CD4-positive, alpha-beta T cell (primary cell): ENCODE data around the gene CAMKK2. TPM values are rescaled to one million over a fixed set of nuclear protein-coding genes. Genes with fewer than 3 reads are reported as not detected.
A peak's percentile ranks its signal among the peaks of the same experiment; 100 is the strongest.

Experiments
- ATAC-seq: fragments of 200-7000 bp; cut with Tn5 transposase; one replicate; pipeline ENCODE4 v1.10.0; 2022; ENCODE audit warnings: mild to moderate bottlenecking; ENCODE audit not compliant: poor library complexity
- CTCF ChIA-PET: fragments of 350-600 bp; sonication (Branson Sonifier 250); formaldehyde crosslinking; loops from one replicate; lab custom pipeline; 2021; ENCODE audit warnings: antibody characterized with exemption, inconsistent platforms; lab: Charles Lee
- POLR2A ChIA-PET: fragments of 350-600 bp; sonication (Branson Sonifier 250); formaldehyde crosslinking; loops from one replicate; lab custom pipeline; 2021; ENCODE audit warnings: antibody characterized with exemption, inconsistent platforms; lab: Charles Lee
- DNase-seq, 14 experiments: peaks; one replicate each; pipeline ENCODE4 v3.0.0-alpha.2; 2013 to 2020; ENCODE audit warnings: mixed read lengths in 2 of 14
- H3K27ac ChIP-seq, 2 donors: one replicate each; pipeline versions ENCODE4 v1.5.1 to v1.7.0; 2013; ENCODE audit warnings: low read length in 2 of 2, low read depth in 1 of 2, mild to moderate bottlenecking in 1 of 2
- H3K27me3 ChIP-seq, 2 experiments: 1 replicate in 1 of 2; 2 replicates in 1 of 2; pipeline versions ENCODE4 v1.6.1 to v1.7.0; 2013; ENCODE audit warnings: low read length in 2 of 2, control low read depth in 1 of 2, mild to moderate bottlenecking in 1 of 2, moderate library complexity in 1 of 2; ENCODE audit not compliant: insufficient read depth in 2 of 2, control insufficient read depth in 1 of 2
- H3K36me3 ChIP-seq: one replicate; pipeline ENCODE4 v1.6.1; 2013; ENCODE audit warnings: low read length, control low read depth; ENCODE audit not compliant: insufficient read depth
- H3K4me1 ChIP-seq: one replicate; pipeline ENCODE4 v1.6.1; 2013; ENCODE audit warnings: low read length, control low read depth; ENCODE audit not compliant: insufficient read depth
- H3K4me3 ChIP-seq: one replicate; pipeline ENCODE4 v1.5.1; 2013; ENCODE audit warnings: mild to moderate bottlenecking, low read length, moderate library complexity
- H3K9me3 ChIP-seq, 2 experiments: 1 replicate in 1 of 2; 2 replicates in 1 of 2; pipeline versions ENCODE4 v1.6.1 to v1.7.0; 2013; ENCODE audit warnings: low read length in 2 of 2, mild to moderate bottlenecking in 2 of 2, control low read depth in 1 of 2, moderate library complexity in 1 of 2; ENCODE audit not compliant: control insufficient read depth in 1 of 2, insufficient read depth in 1 of 2
- H3K27ac Mint-ChIP-seq: one replicate; pipeline ENCODE4 v1.8.0; 2020; ENCODE audit warnings: mixed read lengths
- H3K27me3 Mint-ChIP-seq: one replicate; pipeline ENCODE4 v1.8.0; 2021; ENCODE audit warnings: mixed read lengths
- H3K36me3 Mint-ChIP-seq: one replicate; pipeline ENCODE4 v1.8.0; 2021; ENCODE audit warnings: low read depth, mixed read lengths
- H3K4me1 Mint-ChIP-seq: one replicate; pipeline ENCODE4 v1.8.0; 2021; ENCODE audit warnings: low read depth, mixed read lengths
- H3K4me3 Mint-ChIP-seq: one replicate; pipeline ENCODE4 v1.8.0; 2020; ENCODE audit warnings: mild to moderate bottlenecking, mixed read lengths
- H3K9me3 Mint-ChIP-seq: one replicate; pipeline ENCODE4 v1.8.0; 2020; ENCODE audit warnings: mixed read lengths
- intact Hi-C, 2 experiments: fragments of 100-400 bp; cut with DNase I in 1 of 2; cut with micrococcal nuclease in 1 of 2; formaldehyde crosslinking; loops; one replicate each; pipeline versions ENCODE4 v1.15.1 to v1.9.0; 2023 to 2025; cut with DNase I, micrococcal nuclease
- total RNA-seq, 174 experiments: library from RNA in 2 of 174; stranded (reverse) in 2 of 174; gene quantifications; one replicate each; pipeline ENCODE4 v1.2.3 and lab custom pipeline; 2021 to 2026
- TF ChIP-seq, protein P1 (sequence below): fragments of 200-600 bp; IDR thresholded peaks from one replicate; pipeline ENCODE4 v1.8.0; 2022; ENCODE audit warnings: antibody characterized with exemption, mild to moderate bottlenecking

CAMKK2 gene
- total RNA-seq, 2 experiments from 2014 or later: 6.7 to 6.8 TPM

DNA sequence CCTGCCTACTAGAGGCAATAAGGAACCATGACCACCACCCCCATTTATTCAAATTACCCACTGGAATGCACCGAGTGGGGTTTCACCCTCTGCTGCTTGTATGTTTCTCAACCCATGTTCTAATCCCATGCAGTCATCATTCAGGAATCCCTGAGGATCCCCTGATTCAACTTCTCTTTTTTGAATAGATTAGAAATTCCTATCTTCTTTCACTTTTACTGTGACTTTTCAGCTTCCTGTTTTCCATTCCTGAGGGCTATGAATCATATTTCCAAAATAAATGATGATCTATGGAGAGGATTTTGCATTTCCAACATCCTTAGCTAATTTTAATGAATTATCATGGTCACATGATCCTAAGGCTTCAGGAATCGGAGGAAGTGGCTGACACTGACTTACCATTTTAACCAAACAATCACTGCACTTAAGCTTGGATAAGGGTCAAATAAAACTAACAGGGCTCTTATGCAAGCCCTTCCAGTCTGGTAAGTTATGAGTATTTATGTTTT lies 105.9 kb downstream of the CAMKK2 start:
- Mint-ChIP-seq H3K27ac (no peak overlapping the region), H3K36me3 (no peaks in the 10 kb centered on the region), H3K4me3 (no peak overlapping the region), H3K4me1 (no peaks in the 10 kb centered on the region), H3K27me3 (no peaks in the 10 kb centered on the region), H3K9me3 (no peaks in the 10 kb centered on the region)
- Histone ChIP-seq H3K27me3 (no peaks in the 10 kb centered on the region), H3K36me3 (no peaks in the 10 kb centered on the region), H3K4me1 (no peaks in the 10 kb centered on the region), H3K4me3 (no peak overlapping the region), H3K9me3 (peaks cover 0 to 3% of the 10 kb centered on the region in 2 experiments), H3K27ac (no peak overlapping the region)
- ChIA-PET CTCF (no interaction called here), POLR2A (no interaction called here)
- ATAC-seq (no peak), DNase-seq (peak in 2 of 14 experiments; percentile 59 to 71)
- intact Hi-C loops: no loop called here
- TF ChIP-seq, protein P1, sequence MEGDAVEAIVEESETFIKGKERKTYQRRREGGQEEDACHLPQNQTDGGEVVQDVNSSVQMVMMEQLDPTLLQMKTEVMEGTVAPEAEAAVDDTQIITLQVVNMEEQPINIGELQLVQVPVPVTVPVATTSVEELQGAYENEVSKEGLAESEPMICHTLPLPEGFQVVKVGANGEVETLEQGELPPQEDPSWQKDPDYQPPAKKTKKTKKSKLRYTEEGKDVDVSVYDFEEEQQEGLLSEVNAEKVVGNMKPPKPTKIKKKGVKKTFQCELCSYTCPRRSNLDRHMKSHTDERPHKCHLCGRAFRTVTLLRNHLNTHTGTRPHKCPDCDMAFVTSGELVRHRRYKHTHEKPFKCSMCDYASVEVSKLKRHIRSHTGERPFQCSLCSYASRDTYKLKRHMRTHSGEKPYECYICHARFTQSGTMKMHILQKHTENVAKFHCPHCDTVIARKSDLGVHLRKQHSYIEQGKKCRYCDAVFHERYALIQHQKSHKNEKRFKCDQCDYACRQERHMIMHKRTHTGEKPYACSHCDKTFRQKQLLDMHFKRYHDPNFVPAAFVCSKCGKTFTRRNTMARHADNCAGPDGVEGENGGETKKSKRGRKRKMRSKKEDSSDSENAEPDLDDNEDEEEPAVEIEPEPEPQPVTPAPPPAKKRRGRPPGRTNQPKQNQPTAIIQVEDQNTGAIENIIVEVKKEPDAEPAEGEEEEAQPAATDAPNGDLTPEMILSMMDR: no peak

DNA sequence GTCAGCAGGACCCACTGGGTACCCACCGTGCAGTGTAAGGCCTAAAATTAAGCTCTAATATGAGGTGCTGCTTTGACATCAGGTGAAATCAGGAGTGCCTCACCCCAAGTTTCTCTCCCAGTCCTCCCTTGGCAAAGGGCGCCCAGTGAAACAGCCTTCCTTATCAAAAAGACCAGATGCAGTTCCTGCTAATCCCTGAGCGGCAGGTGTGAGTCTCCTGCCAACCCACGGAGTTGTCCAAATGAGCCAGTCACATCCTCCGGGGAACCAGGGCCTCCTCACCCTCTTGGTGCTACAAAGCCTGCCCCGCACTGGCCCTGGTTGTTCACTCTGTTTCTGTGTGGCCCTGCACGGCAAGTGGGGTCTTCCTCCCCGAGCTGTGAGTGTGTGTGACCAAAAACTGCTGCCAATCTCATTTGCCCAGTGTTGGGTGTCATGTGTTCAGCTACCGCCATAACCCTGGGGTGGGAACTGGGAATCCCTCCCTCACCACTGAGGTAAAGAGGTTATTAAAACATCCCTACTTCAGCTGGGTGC lies 106.8 kb downstream of the CAMKK2 start:
- Histone ChIP-seq H3K9me3 (peaks cover 0 to 3% of the 10 kb centered on the region in 2 experiments), H3K27ac (no peak overlapping the region), H3K36me3 (peaks cover 5% of the 10 kb centered on the region), H3K4me3 (no peak overlapping the region), H3K4me1 (no peaks in the 10 kb centered on the region), H3K27me3 (no peaks in the 10 kb centered on the region)
- no peaks in the 10 kb centered on the region for H3K27me3 Mint-ChIP-seq
- H3K4me1 Mint-ChIP-seq: no peaks in the 10 kb centered on the region
- no peak for ATAC-seq
- no peak for DNase-seq
- POLR2A ChIA-PET: no interaction called here
- CTCF ChIA-PET: no interaction called here
- TF ChIP-seq, protein P1: no peak
- H3K9me3 Mint-ChIP-seq: no peaks in the 10 kb centered on the region
- H3K4me3 Mint-ChIP-seq: no peak overlapping the region
- H3K27ac Mint-ChIP-seq: no peak overlapping the region
- H3K36me3 Mint-ChIP-seq: no peaks in the 10 kb centered on the region
- intact Hi-C loops: no loop called here

DNA sequence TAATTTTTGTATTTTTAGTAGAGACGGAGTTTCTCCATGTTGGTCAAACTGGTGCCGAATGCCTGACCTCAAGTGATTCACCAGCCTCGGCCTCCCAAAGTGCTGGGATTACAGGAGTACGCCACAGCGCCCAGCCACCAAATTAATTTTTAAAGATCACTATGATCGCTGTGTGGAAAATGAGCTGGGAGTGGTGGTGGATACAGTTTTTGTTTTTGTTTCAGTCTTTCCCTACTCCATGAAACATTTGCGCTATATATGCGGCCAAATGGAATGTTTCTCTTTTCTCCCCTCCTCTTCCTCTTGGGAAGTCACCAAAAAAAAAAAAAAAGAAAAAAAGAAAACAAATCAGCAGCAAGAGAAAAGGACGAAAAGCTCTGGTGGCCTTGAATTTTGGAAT lies 107.4 kb downstream of the CAMKK2 start:
- ATAC-seq (no peak), DNase-seq (no peak)
- CTCF ChIA-PET: no interaction called here
- H3K36me3 Mint-ChIP-seq: no peaks in the 10 kb centered on the region
- no peaks in the 10 kb centered on the region for H3K9me3 Mint-ChIP-seq
- Histone ChIP-seq H3K36me3 (peaks cover 10% of the 10 kb centered on the region), H3K27ac (no peak overlapping the region), H3K4me3 (no peak overlapping the region), H3K4me1 (no peaks in the 10 kb centered on the region), H3K9me3 (peaks cover 0 to 3% of the 10 kb centered on the region in 2 experiments), H3K27me3 (no peaks in the 10 kb centered on the region)
- H3K4me1 Mint-ChIP-seq: no peaks in the 10 kb centered on the region
- TF ChIP-seq, protein P1: no peak
- no peak overlapping the region for H3K4me3 Mint-ChIP-seq
- H3K27ac Mint-ChIP-seq: no peak overlapping the region
- POLR2A ChIA-PET: no interaction called here
- intact Hi-C loops: no loop called here
- no peaks in the 10 kb centered on the region for H3K27me3 Mint-ChIP-seq
